Stimulated activated CD8-positive, alpha-beta memory T cell treated with anti-CD3 and anti-CD28 coated beads, Interleukin-12 subunit alpha, Interleukin-12 subunit beta, amount 100 ng/mL, for 24 hours (primary cell): ENCODE results near the gene TMEM242.

ENCODE experiments used
- DNase-seq: peaks from one replicate; pipeline ENCODE4 v3.0.0-alpha.2; 2020; ENCODE audit errors: extremely low read depth

The TMEM242 gene

GRCh38 chr6:157290797-157291196 is 32.5 kb downstream of the TMEM242 start:
- DNase-seq: no peak

- DNase-seq: no peak
These were observed 33.6 kb downstream of the TMEM242 start for GRCh38 chr6:157289764-157290163.

GRCh38 chr6:157288575-157288974 is 34.7 kb downstream of the TMEM242 start:
- DNase-seq: no peak

DNA sequence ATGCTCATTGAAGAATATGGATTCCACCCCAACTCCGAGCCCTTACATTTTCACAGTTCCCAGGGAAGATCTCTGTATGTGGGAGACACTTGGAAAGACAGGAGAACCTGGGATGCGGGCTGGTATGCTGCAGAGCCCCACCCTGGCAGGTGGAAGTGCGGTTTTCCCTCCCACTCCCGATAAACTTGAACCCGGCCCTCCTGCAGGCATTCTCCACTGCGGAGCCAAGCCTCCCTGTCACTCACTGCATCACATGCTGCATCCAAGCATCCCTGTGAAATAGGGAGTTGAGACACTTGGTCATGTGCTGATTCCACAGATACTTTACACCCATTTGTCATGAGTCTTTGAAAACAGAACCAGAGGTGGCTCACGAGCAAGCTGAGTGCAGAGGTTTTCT is 35.4 kb downstream of the TMEM242 start:
- no peak for DNase-seq

GRCh38 chr6:157287247-157287850 is 36.0 kb downstream of the TMEM242 start:
- DNase-seq: no peak

DNA sequence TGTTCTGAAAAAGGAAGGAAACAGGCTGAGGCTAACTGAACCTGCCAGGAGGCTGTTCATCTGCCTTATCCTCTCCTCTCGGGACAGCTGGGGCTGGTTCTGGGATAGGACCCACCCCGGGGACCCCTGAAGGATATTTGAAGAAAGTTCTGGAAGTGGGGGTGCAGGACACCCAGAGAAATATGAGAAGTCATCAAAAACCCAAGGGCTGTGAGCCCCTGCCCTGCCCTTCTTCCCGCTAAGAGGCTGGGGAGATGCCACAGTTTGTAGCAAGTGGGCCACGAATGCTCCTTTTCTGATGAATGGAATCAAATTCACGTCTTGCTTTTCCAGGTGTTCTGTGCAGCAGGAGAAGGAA is 37.9 kb downstream of the TMEM242 start:
- no peak for DNase-seq

DNA sequence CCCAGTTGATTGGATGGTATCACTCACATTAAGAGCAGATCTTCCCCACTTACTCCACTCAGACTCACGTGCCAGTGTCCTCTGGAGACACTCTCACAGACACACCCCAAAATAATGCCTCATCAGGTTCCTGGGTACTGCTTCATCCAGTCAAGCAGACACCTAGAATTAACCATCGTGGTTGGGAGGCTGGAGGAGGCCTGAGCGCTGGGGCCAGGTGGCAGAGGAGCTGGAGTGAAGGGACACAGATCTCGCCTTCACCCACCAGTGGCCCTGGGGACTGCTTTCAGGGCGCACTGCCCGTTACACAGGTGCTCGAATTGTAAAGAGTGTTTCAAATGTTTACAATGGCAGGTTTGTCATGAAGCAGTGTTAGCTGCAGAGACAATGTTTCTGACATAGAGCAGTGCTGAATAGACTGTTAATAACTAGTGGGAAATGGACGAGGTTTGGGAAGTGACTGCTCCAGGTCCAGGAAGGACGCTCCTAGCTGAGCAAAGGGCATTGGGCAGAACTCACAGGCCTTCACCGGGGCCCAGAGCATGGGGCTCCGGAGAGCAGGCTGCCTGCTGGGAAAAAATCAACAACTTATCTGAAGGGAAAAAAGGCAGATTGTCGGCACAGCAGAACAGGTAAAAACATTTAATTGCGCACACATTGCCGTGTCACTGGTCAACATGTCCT is 38.4 kb downstream of the TMEM242 start:
- no peak for DNase-seq

- no peak for DNase-seq
These were observed 39.2 kb downstream of the TMEM242 start for GRCh38 chr6:157283900-157284737.

DNA sequence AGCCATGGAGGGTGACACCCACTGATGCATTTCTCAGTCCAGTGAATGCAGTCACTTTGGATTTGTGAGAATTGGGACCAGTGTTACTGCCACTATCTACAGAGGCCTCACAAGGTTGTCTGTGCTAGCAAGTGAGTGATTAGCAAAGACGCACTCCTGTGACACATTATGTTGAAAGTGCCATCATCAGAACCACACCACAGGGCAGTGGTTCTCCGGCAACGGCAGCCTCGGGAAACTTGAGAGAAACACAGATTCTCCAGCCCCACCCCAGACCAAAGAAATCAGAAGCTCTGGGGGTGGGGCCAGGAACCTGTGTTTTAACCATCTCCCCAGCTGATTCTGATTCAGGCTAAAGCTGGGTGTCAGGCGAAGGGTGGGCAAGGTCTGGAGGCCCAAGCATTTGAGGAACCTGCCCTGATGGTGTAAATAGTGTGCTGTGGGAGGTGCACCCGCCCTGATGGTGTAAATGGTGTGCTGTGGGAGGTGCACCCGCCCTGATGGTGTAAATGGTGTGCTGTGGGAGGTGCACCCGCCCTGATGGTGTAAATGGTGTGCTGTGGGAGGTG is 39.9 kb downstream of the TMEM242 start:
- DNase-seq: no peak

DNA sequence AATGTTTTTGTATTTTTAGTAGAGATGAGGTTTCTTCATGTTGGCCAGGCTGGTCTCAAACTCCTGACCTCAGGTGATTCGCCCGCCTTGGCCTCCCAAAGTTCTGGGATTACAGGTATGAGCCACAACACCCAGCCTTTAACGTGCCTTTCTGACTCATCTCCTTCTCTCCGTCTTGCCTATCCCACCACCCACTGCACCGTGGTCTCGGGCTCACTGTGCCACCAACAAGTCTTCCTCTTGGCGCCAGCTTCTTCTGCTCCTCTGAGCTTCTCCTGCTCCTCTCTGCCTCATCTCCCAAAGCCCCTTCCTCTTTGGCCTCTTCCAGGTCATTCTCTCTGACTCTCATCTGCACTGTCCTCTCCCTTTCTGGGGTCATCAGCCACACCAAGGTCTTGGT is 41.0 kb downstream of the TMEM242 start:
- DNase-seq: no peak

GRCh38 chr6:157281570-157281969 is 41.7 kb downstream of the TMEM242 start:
- DNase-seq: no peak

GRCh38 chr6:157280947-157281346 is 42.4 kb downstream of the TMEM242 start:
- DNase-seq: no peak

DNA sequence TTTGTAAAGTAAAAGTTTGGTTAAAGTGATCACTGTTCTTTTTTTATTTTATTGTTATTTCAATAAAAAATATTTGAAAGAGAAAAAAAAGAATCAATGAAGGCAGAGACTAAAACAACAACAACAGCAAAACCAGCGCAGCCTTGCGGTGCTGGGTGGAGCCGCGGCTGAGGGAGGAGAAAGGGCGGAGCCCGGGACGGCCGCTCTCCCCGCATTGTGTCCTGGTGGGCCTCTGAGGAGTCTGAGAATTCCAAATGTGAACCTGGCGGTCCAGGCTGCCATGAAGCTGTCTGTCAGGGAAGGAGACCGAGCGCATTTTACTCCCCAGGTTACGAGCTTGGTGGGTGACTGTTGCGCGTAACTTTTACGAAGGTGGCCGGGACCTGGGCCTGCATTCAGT is 43.2 kb downstream of the TMEM242 start:
- DNase-seq: no peak

- DNase-seq: no peak
These were observed 45.1 kb downstream of the TMEM242 start for GRCh38 chr6:157278171-157278570.

GRCh38 chr6:157276731-157277130 is 46.6 kb downstream of the TMEM242 start:
- DNase-seq: no peak

DNA sequence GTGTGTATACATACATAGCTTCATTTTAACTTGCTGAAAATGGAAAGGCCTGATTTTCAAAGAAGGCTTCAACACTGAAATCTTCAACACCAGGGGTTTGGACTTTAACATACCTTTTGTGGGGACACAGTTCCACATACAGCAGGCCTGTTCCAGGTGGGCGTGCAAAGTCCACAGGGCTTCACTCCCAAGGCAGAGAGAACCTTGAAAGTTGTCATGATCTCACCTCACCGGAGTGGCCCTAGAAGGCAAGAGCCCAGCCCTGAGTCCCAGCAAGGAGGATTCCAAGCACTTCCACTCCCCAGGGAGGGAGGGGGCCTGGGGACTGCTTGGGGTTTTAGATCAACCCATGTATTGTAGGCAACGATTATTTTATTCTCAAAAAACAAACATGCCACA is 47.2 kb downstream of the TMEM242 start:
- DNase-seq: no peak

DNA sequence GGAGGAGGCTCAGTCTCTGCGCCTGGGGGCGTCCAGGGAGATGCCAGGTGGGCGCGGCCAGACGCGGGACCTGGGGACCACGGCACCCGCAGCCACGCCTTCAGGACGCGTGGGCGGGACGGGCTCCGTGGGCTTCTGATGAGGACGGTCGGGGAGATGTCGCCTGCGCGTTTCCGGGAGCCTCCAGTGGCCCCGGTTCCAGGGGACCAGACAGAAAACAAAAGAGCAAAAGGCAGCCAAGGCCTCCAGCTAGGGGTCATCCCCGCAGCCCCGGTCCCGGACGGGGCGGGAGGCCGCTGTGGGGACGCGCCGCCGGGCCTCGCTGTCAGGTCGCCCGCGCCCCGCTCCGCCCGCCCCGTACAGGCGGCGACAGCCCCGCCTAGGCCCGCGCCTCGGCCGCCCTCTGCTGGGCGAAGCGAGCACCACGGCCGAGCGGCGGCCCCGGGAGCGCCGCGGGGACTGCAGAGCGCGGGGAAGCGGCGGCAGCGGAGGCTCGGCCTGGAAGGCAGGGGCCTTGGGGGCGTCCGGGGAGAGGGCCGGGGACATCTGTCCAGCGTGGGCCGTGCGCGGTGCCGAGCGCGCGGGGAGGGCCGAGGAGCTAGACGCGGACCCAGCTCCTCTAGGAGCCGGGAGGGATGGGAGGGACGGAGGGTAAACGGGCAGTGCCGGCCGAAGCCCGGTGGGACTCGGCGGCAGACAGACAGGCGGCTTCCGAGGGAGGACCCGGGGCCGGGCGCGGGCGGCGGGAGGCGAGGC is 48.7 kb downstream of the TMEM242 start:
- DNase-seq: peak; percentile 49

- DNase-seq: peak; percentile 46
These were observed 49.4 kb downstream of the TMEM242 start for GRCh38 chr6:157273756-157274470.

- no peak for DNase-seq
These were observed 50.2 kb downstream of the TMEM242 start for GRCh38 chr6:157272866-157273755.

DNA sequence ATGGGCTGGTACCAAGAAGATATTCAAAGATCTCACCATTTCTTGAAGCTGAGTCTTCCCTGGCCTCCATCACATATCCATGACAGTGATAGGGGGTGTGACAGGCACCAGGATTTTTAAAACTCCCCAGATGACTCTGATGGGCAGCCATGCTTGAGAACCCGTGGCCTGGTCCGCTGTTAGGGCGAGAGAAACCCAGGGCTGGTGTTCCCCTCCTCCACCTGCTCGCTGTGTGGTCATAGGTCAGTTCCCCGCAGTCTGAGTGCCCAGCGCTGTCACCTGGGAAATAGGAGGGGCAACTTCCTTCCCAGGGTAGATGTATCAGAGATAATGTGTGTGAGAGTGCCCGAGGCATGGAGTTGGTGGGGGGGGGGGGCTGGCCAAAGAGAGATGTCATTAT is 50.9 kb downstream of the TMEM242 start:
- DNase-seq: no peak
